Psoas muscle (tissue), 8 donors: ENCODE results near the gene CYP2D6. TPM values are rescaled to one million over a fixed set of nuclear protein-coding genes. Genes with fewer than 3 reads are reported as not detected.

Experiments
- ATAC-seq, 4 donors: fragments of 200-7000 bp; cut with Tn5 transposase; one replicate each; pipeline ENCODE4 v1.9.1; 2020; ENCODE audit warnings: moderate library complexity in 3 of 4, mild to moderate bottlenecking in 2 of 4
- DNase-seq, 2 donors: peaks; one replicate each; pipeline ENCODE4 v3.0.0-alpha.2; 2020
- H3K27ac ChIP-seq: fragments of 200-600 bp; one replicate; pipeline ENCODE4 v1.8.0; 2022
- H3K27me3 ChIP-seq, 3 donors: fragments of 200-600 bp in 1 of 3; one replicate each; pipeline versions ENCODE4 v1.6.1 to v1.8.0; 2013 to 2022; ENCODE audit warnings: low read length in 2 of 3, mild to moderate bottlenecking in 2 of 3, moderate library complexity in 1 of 3; ENCODE audit not compliant: insufficient read depth in 3 of 3
- H3K36me3 ChIP-seq, 2 donors: fragments of 200-600 bp in 1 of 2; one replicate each; pipeline versions ENCODE4 v1.6.1 to v1.8.0; 2013 to 2022; ENCODE audit warnings: low read depth in 1 of 2, mild to moderate bottlenecking in 1 of 2, moderate library complexity in 1 of 2; ENCODE audit not compliant: insufficient read depth in 1 of 2
- H3K4me1 ChIP-seq: fragments of 200-600 bp; one replicate; pipeline ENCODE4 v1.8.0; 2022
- H3K4me3 ChIP-seq: fragments of 200-600 bp; one replicate; pipeline ENCODE4 v1.8.0; 2022; ENCODE audit warnings: mild to moderate bottlenecking
- H3K9me3 ChIP-seq: fragments of 200-600 bp; one replicate; pipeline ENCODE4 v1.8.0; 2022
- WGBS, 3 donors: extraction: QIAGEN DNeasy Blood & Tissue Kit; methylation state at CpG; one replicate each; pipeline versions ENCODE4 v1.1.6 to v1.1.7; 2013; 5-methylcytosine and 5-hydroxymethylcytosine counted together
- intact Hi-C, 2 donors: fragments of 100-400 bp; cut with DNase I; formaldehyde crosslinking; loops; one replicate each; pipeline versions ENCODE4 v1.11.0 to v1.14.2; 2022
- polyA plus RNA-seq, 3 donors: library from polyadenylated mRNA; stranded (reverse); fragments of 200-250 nt; gene quantifications; one replicate each; pipeline ENCODE4 v1.2.3, GENCODE V29; 2013
- total RNA-seq, 4 donors: library from RNA; stranded (reverse); fragmentation: NEBNext Ultra II Directional in 2 of 4; extraction: Animal tissue kit (Norgen Biotek cat#: 25700) in 2 of 4; gene quantifications; one replicate each; pipeline versions ENCODE4 v1.2.1 to v1.2.4, GENCODE V29; 2021 to 2023
- TF ChIP-seq, protein P1 (sequence below): fragments of 200-600 bp; IDR thresholded peaks from one replicate; pipeline ENCODE4 v1.8.0; 2022; ENCODE audit warnings: antibody characterized with exemption
- donor health status: healthy with polysubstance abuse.
- donor health status: DM: no; HTN: no; CAD: no; lungs with moderate emphysema.
- donor health status: Bipolar disorder and iron deficiency.
- donor health status: healthy.
- donor health status: DM: yes; HTN: yes; CAD: no.
- donor health status: DM: no; HTN: no; CAD: no.
- donor health status: DM: no; HTN: no; CAD: no.
- donor health status: DM: yes; HTN: yes; CAD: no.

The CYP2D6 gene
- total and polyA plus RNA-seq, 7 donors = 0.03 to 0.44 (median 0.21) TPM; not detected in 1

DNA sequence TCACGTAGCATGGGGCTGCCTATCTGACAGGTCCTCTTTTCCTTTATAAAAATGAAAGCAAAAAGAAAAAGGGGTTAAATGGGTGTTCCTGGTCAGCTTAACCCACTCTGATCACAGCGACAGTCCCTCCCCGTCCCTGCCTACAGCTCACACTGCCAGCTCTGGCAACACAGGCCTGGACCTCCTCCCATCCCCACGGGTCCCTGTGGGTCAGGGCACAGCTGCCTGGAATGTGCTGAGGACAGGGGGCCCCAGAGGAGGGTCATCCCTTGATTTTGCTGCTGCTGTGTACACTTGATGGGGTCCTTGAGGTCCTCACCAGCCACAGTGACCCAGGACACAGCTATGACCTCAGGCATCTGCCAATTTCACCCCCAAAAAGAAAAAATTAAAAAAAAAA is 29.6 kb upstream of the CYP2D6 start:
- H3K4me3 ChIP-seq = no peak overlapping the region
- H3K27ac ChIP-seq = no peak overlapping the region
- no peaks in the 10 kb centered on the region for H3K4me1 ChIP-seq
- DNase-seq = no peak
- no peaks in the 10 kb centered on the region for H3K27me3 ChIP-seq
- WGBS, 3 donors = 59 to 73% (median 65%) methylated on average over 4 of the region's 4 CpGs
- H3K36me3 ChIP-seq = peaks cover 0 to 11% of the 10 kb centered on the region in 2 donors
- no peak for ATAC-seq
- no peaks in the 10 kb centered on the region for H3K9me3 ChIP-seq
- intact Hi-C loops = no loop called here
- TF ChIP-seq, protein P1, sequence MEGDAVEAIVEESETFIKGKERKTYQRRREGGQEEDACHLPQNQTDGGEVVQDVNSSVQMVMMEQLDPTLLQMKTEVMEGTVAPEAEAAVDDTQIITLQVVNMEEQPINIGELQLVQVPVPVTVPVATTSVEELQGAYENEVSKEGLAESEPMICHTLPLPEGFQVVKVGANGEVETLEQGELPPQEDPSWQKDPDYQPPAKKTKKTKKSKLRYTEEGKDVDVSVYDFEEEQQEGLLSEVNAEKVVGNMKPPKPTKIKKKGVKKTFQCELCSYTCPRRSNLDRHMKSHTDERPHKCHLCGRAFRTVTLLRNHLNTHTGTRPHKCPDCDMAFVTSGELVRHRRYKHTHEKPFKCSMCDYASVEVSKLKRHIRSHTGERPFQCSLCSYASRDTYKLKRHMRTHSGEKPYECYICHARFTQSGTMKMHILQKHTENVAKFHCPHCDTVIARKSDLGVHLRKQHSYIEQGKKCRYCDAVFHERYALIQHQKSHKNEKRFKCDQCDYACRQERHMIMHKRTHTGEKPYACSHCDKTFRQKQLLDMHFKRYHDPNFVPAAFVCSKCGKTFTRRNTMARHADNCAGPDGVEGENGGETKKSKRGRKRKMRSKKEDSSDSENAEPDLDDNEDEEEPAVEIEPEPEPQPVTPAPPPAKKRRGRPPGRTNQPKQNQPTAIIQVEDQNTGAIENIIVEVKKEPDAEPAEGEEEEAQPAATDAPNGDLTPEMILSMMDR = no peak

DNA sequence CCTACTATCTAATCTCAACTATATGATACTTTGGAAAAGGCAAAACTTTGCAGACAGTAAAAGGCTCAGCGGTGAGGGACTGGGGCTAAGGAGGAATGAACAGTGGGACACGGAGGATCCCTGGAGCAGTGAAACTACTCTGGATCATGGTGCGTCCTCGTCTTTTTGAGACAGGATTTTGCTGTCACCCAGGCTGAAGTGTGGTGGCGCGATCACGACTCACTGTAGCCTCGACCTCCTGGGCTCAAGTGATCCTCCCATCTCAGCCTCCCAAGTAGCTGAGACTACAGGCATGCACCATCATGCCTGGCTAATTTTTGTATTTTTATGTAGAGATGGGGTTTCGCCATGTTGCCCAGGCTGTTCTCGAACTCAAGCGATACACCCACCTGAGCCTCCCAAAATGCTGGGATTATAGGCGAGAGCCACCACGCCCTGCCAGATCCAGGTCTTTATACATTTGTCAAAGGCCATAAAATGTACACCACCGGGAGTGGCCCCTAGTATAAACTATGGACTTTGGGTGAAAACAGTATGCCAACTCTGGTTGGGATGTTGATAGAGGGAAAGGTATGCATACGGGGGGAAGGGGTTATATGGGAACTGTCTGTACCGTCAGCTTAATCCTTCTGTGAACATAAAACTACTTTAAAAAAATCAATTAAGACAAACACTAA is 28.0 kb upstream of the CYP2D6 start:
- ATAC-seq = no peak
- peaks cover 0 to 5% of the 10 kb centered on the region in 2 donors for H3K36me3 ChIP-seq
- no peaks in the 10 kb centered on the region for H3K9me3 ChIP-seq
- H3K4me1 ChIP-seq = no peaks in the 10 kb centered on the region
- H3K27ac ChIP-seq = no peak overlapping the region
- TF ChIP-seq, protein P1 = no peak
- H3K27me3 ChIP-seq = no peaks in the 10 kb centered on the region
- no peak for DNase-seq
- intact Hi-C loops = no loop called here
- no peak overlapping the region for H3K4me3 ChIP-seq
- WGBS, 3 donors = 93 to 94% (median 94%) methylated on average over 16 of the region's 16 CpGs

DNA sequence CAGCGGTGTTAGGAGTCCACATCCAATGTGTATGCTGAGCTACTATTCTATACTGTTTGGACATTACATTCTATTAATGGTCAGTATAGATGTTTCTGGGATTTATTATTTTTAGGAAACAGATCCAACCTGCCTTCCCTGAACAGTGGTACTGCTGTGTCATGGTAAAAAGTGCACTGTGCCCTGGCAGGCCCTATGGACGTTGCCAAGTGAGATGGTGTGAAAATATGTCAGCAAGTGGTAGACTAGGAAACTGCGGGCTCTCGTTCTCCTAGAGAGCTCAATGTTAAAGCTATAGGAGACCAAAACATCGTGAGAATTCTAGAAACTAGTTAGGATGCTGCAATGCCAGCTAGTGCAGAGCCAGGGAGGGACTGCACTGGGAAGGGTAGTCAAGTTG is 26.0 kb upstream of the CYP2D6 start:
- H3K4me3 ChIP-seq = no peak overlapping the region
- DNase-seq (no peak), ATAC-seq (peak in 2 of 4 donors; percentile 63 to 66)
- no peak overlapping the region for H3K27ac ChIP-seq
- peaks cover 0 to 2% of the 10 kb centered on the region in 2 donors for H3K36me3 ChIP-seq
- H3K4me1 ChIP-seq = no peaks in the 10 kb centered on the region
- 56 to 65% (median 58%) methylated on average over 5 of the region's 5 CpGs for WGBS, 3 donors
- no peaks in the 10 kb centered on the region for H3K27me3 ChIP-seq
- TF ChIP-seq, protein P1 = no peak
- H3K9me3 ChIP-seq = no peaks in the 10 kb centered on the region
- intact Hi-C loops = no loop called here

DNA sequence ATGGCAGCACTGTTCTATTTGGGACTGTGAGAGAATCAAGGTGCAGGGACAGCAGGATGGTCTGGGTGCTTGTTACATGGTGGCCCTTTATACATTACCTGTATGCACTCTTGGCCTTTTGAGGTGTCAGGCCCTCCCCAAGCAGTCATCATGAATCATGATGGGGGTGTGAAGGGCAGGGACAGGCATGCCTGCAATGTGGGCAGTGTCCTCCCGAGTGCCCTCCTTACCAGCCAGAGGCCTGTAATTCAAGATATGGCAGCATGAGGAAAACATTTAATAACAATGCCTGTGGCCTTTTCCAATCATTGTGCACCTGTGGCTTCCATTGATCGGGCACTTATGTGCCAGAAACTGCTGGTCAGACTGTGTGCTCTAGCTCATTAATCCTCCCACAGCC is 25.5 kb upstream of the CYP2D6 start:
- Histone ChIP-seq H3K27me3 (no peaks in the 10 kb centered on the region), H3K4me3 (no peak overlapping the region), H3K36me3 (peaks cover 0 to 2% of the 10 kb centered on the region in 2 donors), H3K9me3 (no peaks in the 10 kb centered on the region), H3K4me1 (no peaks in the 10 kb centered on the region), H3K27ac (no peak overlapping the region)
- intact Hi-C loops = no loop called here
- 67 to 73% (median 72%) methylated on average over 2 of the region's 2 CpGs for WGBS, 3 donors
- ATAC-seq = peak in 2 of 4 donors; percentile 47
- DNase-seq = no peak
- TF ChIP-seq, protein P1 = no peak

DNA sequence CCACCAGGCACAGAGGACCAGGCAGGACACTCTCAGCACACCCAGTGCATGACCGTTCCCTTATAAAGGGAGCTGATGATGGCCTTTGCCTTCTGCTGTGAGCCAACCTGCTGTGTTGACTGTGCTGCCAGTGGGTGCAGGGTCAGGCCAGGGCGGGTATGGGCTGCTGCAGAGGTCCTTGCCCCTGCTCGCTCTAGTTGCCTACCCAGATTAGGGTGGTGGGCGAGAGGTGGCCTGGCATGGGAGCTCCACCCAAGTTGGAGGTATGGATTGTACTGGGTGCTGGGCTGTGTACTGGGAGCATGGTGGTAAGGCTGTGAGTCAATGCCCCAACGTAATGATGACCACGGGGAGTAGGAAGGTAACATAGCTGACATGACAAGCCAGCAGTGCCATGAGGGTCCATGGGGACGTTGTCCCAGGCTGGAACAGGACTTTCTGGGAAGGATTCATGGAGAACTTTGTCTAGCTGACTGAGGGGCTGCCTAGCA is 24.5 kb upstream of the CYP2D6 start:
- H3K4me3 ChIP-seq = no peak overlapping the region
- H3K9me3 ChIP-seq = no peaks in the 10 kb centered on the region
- intact Hi-C loops = no loop called here
- no peak overlapping the region for H3K27ac ChIP-seq
- 94 to 98% (median 96%) methylated on average over 7 of the region's 7 CpGs for WGBS, 3 donors
- peaks cover 0 to 2% of the 10 kb centered on the region in 2 donors for H3K36me3 ChIP-seq
- ATAC-seq (no peak), DNase-seq (no peak)
- H3K4me1 ChIP-seq = no peaks in the 10 kb centered on the region
- no peaks in the 10 kb centered on the region for H3K27me3 ChIP-seq
- TF ChIP-seq, protein P1 = no peak
